Inflammatory macrophage treated with lipopolysaccharide for 4 hours (primary cell): ENCODE data around the gene RXFP4.
"Not testable (repeated sequence)": the region's sequence is repeated elsewhere in the genome, so short reads cannot be mapped to it uniquely, and the experiment has no call there.

Experiments
- DNase-seq: peaks from one replicate; pipeline ENCODE4 v3.0.0-alpha.2; 2020

RXFP4 gene

DNA sequence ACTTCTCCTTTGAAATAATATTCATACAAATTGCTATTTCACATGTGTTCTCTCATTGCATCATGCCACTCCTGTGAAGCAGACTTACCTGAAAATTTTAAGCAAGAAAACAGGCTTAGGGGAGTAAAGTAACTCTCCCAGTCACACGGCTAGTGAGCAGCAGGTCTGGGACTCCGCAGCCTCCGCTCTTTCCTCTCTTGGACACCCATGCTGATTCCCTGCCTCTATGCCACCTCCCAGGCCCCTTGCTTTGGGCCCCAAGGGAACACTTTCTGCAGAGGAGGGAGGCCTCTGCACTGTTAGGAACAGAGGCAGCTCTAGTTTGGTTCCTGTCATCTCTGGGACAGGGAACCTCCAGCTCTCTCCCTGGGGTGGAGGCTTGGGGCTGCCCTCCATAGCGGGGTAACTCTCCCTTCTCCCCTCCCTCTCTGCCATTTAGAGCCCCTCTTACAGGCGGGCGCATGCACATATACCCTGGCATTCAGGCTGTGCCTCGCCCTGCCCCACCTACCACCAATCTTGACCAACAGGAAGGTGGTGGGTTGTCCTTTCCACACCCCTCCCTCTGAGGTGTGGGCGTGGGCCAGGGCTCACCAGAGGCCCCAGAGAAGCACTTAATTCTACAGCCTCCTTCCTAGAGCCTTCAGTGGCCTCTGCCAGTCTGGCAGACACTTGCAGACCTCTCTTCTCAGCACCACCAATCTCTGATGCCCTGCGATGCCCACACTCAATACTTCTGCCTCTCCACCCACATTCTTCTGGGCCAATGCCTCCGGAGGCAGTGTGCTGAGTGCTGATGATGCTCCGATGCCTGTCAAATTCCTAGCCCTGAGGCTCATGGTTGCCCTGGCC, at the start of gene RXFP4:
TSS of gene RXFP4 (plus strand) at position 646 of the 852 bp plus-strand sequence. CDS start at position 718, 72 bp downstream.
- DNase-seq = peak; percentile 31

GRCh38 chr1:155892796-155893195, 48.6 kb upstream of the RXFP4 start:
- DNase-seq = no peak

GRCh38 chr1:155893389-155894142, 47.9 kb upstream of the RXFP4 start:
- peak; percentile 77 for DNase-seq

DNA sequence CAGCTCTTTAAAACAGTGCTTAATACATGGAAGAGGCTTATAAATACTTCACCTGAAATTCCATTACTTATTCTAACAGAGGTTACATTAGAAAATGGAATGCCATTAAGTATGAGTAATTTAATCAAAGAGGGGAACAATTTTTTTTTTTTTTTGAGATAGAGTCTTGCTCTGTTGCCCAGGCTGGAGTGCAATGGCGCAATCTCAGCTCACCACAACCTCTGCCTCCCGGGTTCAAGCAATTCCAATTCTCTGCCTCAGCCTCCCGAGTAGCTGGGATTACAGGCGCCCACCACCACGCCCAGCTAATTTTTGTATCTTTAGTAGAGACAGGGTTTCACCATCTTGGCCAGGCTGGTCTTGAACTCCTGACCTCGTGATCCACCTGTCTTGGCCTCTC, 45.8 kb upstream of the RXFP4 start:
- not testable (repeated sequence) for DNase-seq

DNA sequence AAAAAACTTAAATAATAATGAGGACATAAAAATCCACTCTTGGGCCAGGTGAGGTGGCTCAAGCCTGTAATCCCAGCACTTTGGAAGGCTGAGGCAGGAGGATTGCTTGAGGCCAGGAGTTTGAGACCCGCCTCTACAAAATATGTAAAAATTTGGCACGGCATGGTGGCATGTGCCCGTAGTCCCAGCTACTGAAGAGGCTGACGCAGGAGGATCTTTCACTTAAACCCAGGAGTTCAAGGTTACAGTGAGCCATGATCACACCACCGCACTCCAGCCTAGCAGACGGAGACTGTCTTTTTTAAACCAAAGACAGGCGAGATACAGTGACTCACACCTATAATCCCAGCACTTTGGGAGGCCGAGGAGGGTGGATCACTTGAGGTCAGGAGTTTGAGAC, 45.0 kb upstream of the RXFP4 start:
- DNase-seq = not testable (repeated sequence)

GRCh38 chr1:155897746-155898145, 43.7 kb upstream of the RXFP4 start:
- DNase-seq = no peak

- DNase-seq = no peak
These were observed 42.5 kb upstream of the RXFP4 start for GRCh38 chr1:155898888-155899287.

- no peak for DNase-seq
These were observed 41.8 kb upstream of the RXFP4 start for GRCh38 chr1:155899683-155900082.

- no peak for DNase-seq
These were observed 41.3 kb upstream of the RXFP4 start for GRCh38 chr1:155900161-155900560.

GRCh38 chr1:155904261-155904660, 37.2 kb upstream of the RXFP4 start:
- DNase-seq = no peak

DNA sequence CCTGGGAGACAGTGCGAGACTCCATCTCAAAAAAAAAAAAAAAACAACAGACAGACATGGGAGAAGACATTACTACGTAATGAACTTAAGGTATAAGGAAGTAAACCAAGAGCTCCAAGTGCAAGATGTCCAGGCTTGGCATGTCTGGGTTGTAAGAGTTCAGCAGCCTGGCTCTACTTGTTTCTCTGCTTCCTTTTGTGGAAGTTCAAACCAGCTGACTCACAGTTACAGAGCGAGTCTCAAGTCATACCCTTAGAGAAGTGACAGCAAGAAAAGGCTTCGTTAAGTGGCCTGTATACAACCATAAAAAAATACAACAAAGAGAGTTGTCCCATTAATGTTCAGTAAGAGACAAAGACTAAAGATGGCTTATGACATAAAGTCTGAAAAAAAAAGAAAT, 31.5 kb upstream of the RXFP4 start:
- DNase-seq = peak; percentile 89

GRCh38 chr1:155910621-155911121, 30.8 kb upstream of the RXFP4 start:
- DNase-seq = peak; percentile 31

- DNase-seq = peak; percentile 92
These were observed 30.0 kb upstream of the RXFP4 start, which contains the start of gene RIT1 for GRCh38 chr1:155911156-155912055. TSS of gene RIT1 (minus strand) at chr1:155911349. CDS start at chr1:155910761, 588 bp downstream.

DNA sequence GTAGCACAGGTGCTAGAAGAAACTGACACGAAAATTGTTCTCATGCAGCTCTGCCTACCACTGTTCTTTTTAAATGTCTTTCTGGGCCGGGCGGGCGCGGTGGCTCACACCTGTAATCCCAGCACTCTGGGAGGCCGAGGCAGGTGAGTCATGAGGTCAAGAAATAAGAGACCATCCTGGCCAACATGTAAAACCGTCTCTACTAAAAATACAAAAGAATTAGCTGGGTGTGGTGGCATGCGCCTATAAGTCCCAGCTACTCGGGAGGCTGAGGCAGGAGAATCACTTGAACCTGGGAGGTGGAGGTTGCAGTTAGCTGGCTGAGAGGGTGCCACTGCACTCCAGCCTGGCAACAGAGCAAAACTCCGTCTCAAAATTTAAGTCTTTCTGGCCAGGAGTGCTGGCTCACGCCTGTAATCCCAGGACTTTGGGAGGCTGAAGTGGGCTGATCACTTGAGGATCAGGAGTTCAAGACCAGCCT, 29.3 kb upstream of the RXFP4 start:
- no peak for DNase-seq

GRCh38 chr1:155913969-155914757, 27.3 kb upstream of the RXFP4 start:
- no peak for DNase-seq

GRCh38 chr1:155918660-155919059, 22.8 kb upstream of the RXFP4 start:
- no peak for DNase-seq

DNA sequence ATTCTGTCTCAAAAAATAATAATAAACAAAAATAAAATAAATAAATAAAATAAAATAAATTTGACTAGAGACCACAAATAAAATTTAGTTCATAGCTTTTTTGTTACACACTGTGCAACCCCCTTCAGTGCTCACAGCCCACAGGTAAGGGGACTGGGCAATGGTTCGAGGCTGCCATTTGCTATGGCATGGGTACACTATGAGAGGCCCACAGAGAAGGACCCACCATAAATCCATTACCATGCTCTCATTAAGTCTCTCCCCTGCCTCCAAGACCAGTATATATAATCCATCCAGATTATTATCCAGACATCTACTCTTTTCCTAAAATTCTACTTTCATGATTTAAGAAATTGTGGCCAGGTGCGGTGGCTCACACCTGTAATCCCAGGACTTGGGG, 21.6 kb upstream of the RXFP4 start:
- DNase-seq = no peak

DNA sequence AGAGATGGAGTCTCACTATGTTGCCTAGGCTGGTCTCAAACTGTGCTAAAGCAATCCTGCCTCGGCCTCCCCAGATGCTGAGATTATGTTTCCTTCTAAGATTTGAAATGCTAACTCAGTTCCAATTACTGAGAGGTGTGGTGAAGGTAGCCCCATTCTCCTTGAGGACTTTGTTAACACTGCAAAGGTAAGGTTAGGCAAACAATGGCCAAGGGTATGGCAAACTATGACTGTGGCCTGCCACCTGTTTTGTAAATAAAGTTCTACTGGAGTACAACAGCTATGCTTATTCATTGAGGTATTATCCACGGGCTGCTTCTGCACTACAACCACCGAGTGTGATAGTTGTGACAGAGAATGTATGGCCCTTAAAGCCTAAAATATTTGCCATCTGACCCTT, 20.7 kb upstream of the RXFP4 start:
- DNase-seq = no peak

GRCh38 chr1:155925506-155925905, 15.9 kb upstream of the RXFP4 start:
- DNase-seq = no peak

DNA sequence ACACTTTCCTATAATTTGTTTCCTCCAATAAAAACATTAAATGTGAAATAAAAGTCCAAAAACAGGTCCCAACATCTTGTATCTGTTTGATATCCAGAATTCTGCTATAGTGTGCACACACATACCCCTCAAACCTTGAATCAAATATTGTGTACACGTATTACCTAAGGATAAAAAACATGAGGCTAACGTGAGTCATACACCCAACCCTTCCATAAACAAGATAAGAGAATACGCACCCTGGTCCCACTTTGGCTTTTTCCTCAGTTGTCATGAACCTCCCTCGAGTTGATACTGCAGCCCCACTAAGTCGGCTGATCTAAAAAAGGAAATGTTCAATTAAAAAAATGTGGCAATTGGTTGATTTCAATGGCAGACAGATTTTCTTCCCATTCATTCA, 12.4 kb upstream of the RXFP4 start:
- no peak for DNase-seq

GRCh38 chr1:155930725-155931124, 10.7 kb upstream of the RXFP4 start:
- DNase-seq = not testable (repeated sequence)
